Measurements from ENCODE around the gene SLC44A5.
"Not testable (repeated sequence)": the region's sequence is repeated elsewhere in the genome, so short reads cannot be mapped to it uniquely, and the experiment has no call there.

SLC44A5 gene

GRCh38 chr1:75354267-75354666 lies 256.6 kb downstream of the SLC44A5 start:
- not testable (repeated sequence) for DNase-seq

GRCh38 chr1:75353051-75353450 lies 257.9 kb downstream of the SLC44A5 start:
- DNase-seq = no peak

- DNase-seq = no peak
Measured at GRCh38 chr1:75345538-75346292, 265.2 kb downstream of the SLC44A5 start.

DNA sequence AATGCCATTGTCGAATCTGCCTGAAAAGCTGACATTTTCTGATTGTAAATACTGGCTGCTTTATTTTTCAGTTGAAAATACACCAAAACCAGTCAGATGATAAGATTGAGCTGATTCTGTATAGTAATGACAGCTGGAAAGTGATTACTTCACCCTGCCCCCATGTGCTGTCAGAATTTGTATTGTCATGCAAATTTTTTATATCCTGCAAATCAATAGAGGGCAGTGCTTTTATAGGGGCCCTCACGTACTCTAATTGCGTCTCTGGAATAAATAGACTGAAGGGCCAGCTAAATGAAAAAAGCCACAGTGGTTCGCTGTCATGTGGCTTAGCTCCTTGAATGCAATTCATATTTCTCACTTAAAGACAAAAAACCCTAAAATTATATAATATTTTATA lies 268.1 kb downstream of the SLC44A5 start:
- DNase-seq = no peak

DNA sequence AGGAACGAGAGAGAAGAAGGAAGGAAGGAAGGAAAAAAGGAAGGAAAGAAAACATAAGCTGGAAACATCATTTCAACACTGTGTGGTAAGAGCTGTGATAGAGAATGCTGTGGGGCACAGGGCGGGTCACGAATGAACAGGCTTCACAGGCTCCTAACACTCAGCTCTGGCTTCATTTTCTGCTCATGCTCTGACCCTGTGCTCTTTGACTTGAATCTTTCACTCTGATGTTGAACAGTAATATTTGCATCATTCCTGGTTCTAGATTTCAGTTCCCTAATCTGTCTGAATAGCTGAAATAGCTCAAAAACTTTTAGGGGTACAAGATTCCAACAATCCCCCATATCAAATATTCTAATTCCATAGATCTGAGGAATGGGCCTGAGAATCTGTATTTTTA lies 269.4 kb downstream of the SLC44A5 start:
- DNase-seq = no peak

- no peak for DNase-seq
Measured at GRCh38 chr1:75338616-75339483, 272.1 kb downstream of the SLC44A5 start.

DNA sequence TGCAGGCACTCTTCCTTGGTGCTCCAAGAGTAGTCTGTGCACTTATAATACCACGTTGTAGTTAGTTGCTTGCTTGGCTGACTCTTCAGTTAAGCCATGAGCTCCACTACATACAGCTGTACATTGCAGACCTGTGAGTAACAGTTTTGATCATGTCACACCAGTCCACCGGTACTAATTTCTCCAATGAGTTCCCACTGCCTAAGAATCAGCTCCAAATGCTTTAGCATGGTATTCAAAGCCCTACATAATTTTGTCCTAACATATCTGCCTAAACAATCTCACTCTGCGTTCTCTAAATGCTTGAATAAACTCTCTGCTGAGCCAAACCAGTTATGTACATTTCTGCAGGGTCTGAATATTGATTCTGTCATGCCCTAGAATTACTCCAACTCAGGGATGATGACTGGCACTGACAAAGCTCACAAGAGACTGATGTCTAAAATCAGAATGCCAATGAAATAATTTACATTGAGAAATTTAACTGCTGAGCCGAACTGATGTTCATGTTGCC lies 276.0 kb downstream of the SLC44A5 start:
- no peak for DNase-seq

GRCh38 chr1:75330624-75331023 lies 280.3 kb downstream of the SLC44A5 start:
- no peak for DNase-seq

GRCh38 chr1:75328691-75329090 lies 282.2 kb downstream of the SLC44A5 start:
- DNase-seq = no peak

DNA sequence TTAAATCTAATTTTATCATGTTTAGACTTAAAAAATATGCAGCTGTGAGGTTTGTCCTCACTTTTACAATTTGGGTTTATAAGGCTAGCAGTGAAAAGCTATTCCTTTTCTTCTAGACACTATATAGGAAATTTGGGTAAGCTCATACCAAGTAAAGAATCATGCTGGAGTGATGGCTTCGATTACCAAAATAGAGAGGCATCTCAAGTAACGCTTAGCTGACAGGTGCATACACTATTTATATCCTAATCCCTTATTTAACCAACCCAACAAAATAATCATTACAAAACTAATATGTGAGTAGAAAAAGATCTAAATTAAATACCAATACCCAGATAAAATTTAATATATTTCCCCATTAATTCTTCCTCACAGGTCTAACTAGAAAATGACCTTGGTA lies 283.5 kb downstream of the SLC44A5 start:
- DNase-seq = no peak

DNA sequence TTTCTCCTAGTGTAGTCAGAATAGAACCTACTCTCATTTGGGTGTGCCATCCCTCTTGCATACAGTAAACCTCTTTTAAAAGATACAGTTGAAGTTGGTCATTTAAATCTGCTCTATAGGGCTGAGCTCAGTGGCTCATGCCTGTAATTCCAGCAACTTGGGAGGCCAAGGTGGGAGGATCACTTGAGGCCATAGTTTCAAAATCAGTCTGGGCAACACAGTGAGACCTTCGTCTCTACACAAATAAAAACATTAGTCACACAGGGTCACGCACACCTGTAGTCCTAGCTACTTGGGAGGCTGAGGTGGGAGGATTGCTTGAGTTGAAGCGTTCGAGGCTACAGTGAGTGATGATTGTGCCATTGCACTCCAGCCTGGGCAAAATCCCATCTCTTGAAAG lies 292.9 kb downstream of the SLC44A5 start:
- no peak for DNase-seq

DNA sequence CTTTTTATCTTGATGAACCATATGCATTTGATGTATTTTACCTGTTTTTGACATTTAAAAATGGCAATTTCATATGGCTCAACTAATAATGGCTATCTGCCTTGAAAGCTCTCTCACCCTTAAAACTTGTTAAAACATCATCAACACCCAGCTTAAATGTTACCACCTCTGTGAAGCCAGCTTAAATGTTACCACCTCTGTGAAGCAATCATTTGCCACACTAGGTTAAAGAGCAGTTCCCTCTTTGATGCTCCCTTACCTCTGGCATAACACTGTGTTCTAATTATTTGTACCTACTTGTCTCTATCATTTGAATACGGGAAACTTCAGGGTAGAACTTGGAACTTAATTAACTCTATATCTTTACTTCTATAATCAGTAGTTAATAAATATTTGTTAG lies 294.7 kb downstream of the SLC44A5 start:
- no peak for DNase-seq

GRCh38 chr1:75312620-75313019 lies 298.3 kb downstream of the SLC44A5 start:
- DNase-seq = no peak

DNA sequence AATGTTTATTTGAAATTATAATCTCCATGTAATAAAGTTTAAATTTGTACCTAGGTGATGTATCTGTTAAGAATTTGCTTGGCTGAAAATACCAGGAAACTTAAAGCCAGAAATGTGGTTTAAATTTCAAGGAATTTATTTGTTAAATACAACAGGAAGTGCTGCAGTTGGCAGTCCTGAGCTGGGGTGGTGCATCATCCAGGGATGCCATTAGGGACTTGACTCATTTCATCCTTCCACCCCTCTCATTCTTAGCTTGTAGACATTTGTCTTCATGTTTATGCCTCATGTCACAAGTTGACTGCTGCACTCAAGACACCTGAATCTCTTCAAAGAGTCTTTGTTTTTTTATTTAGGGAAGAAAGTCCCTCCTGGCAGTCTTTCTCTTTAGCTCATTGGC lies 300.8 kb downstream of the SLC44A5 start:
- no peak for DNase-seq

DNA sequence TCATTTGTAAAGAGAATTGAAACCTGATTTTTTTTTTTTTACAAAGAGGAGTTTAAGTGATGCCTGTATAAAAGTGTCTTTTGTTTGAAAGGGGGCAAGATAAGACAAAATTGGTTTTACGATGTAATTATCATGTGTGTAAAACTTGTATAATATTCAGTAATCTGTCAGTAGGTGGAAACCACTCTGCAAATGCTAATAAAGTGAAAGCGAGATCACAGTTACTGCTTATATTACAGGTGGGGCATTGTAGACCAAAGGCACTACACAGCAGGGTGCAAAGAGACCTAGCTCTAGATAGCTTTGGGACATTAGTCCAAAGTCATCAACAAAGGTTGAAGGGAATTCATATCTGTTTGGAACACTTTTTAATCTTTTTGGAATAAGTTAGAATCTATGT lies 302.5 kb downstream of the SLC44A5 start:
- DNase-seq = no peak

GRCh38 chr1:75305061-75305460 lies 305.9 kb downstream of the SLC44A5 start:
- no peak for DNase-seq

DNA sequence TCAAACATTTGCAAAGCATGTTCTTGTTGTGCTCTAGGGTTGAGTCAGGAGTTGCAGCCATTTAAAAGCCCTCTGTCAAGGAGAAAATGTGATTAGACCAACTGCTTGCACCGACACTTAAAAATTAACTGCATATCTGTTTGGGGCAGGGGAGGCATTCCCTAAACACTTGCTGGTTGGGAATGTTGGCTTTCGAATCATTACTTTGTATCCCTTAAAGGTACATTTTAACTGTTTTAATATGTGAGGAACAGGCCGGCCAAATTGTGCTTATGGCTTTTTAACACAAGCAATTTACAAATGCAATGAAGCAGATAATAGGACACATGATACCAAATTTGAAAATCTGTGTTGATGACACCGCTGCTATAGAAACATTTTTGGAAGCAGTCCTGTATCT lies 317.6 kb downstream of the SLC44A5 start:
- DNase-seq = no peak

GRCh38 chr1:75292013-75292412 lies 318.9 kb downstream of the SLC44A5 start:
- no peak for DNase-seq

- no peak for DNase-seq
Measured at GRCh38 chr1:75276385-75276784, 334.5 kb downstream of the SLC44A5 start.

GRCh38 chr1:75275631-75276030 lies 335.3 kb downstream of the SLC44A5 start:
- DNase-seq = no peak

GRCh38 chr1:75274920-75275506 lies 335.9 kb downstream of the SLC44A5 start:
- DNase-seq = no peak

DNA sequence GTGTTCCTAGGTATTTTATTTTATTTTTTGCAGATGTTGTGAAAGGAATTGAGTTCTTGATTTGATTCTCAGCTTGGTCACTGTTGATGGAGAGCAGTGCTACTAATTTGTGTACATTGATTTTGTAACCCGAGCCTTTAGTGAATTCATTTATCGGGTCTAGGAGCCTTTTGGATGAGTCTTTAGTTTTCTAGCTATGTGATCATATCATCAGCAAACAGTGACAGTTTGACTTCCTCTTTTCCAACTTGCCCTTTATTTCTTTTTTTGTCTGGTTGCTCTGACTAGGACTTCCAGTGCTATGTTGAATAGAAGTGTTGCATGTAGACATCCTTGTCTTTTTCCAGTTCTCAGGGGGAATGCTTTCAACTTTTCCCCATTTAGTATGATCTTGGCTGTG lies 337.8 kb downstream of the SLC44A5 start:
- no peak for DNase-seq

DNA sequence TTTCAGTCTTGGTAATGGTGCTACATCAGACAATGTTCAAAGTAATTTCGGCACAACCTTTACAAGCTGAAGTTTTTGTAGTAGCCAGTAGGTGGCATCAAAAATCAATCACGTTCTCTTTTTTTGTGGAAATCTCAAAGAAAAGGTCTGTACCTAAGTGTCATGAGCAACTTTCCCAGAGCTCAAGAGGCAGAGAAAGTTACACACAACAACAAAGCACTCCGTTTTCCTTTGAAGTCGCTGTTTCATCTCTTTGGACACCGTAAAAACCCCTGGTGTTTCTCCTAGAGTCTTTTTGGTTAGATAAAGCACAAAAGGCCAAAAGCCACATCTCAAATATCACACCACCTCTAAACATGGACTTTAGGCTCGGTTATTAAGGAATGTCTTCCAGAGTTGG lies 345.1 kb downstream of the SLC44A5 start:
- no peak for DNase-seq

GRCh38 chr1:75264112-75264511 lies 346.8 kb downstream of the SLC44A5 start:
- DNase-seq = no peak
